BE2C (cell line): ENCODE data around the gene COL26A1.
"Not testable (repeated sequence)": the region's sequence is repeated elsewhere in the genome, so short reads cannot be mapped to it uniquely, and the experiment has no call there.

Source experiments
- DNase-seq: peaks from one replicate; pipeline ENCODE4 v3.0.0-alpha.2; 2020
- H3K27me3 ChIP-seq: fragments of 250-450 bp; sonication (Bioruptor Pico); 2 replicates; pipeline ENCODE4 v1.5.1; 2020; ENCODE audit warnings: mild to moderate bottlenecking
- H3K36me3 ChIP-seq: fragments of 250-450 bp; sonication (Bioruptor Pico); 2 replicates; pipeline ENCODE4 v1.5.1; 2020; ENCODE audit warnings: mild to moderate bottlenecking
- H3K4me1 ChIP-seq: fragments of 250-450 bp; sonication (Bioruptor Pico); 2 replicates; pipeline ENCODE4 v1.5.1; 2020
- H3K4me3 ChIP-seq: 2 replicates; pipeline ENCODE4 v1.5.1; 2011; ENCODE audit warnings: low read depth, low read length
- H3K9me3 ChIP-seq: fragments of 250-450 bp; sonication (Bioruptor Pico); 2 replicates; pipeline ENCODE4 v1.5.1; 2020
- TF ChIP-seq, protein P1 (sequence below): IDR thresholded peaks from 2 replicates; pipeline ENCODE4 v1.5.1; 2012; ENCODE audit warnings: mild to moderate bottlenecking, low read depth, low read length

Gene COL26A1

DNA sequence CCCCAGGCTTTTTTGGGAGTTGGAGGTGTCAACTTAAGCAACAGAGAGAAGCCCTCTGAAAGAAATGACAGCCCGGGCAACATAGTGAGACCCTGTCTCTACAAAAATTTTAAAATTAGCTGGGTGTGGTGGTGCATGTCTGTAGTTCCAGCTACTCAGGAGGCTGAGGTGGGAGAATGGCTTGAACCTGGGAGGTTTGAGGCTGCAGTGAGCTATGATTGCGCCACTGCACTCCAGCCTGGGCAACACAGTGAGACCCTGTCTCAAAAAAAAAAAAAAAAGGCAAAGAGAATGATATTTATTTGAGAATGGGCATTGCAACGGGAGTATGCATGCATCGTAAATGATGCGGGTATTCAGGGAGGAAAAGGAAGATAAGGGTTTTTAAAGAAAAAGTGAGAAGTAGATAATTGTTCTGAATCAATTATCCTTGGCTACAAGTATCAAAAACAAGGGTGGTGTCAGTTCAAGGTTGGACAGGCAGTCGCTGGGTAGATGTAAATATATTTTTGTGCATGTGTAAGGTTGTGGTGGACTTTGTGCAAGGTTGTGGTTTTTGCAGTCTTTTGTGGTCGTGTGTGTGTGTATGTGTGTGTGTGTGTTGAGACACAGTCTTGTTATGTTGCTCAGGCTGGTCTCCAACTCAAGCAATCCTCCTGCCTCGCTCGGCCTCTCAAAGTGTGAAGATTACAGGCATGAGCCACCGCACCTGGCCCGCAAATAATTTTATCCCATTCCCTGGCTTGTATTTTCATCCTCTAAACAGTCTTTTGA lies 65.6 kb downstream of the COL26A1 start:
- H3K27me3 ChIP-seq: peaks cover 3% of the 10 kb centered on the region; the same call in 1 of the 2 replicates
- TF ChIP-seq, protein P1, sequence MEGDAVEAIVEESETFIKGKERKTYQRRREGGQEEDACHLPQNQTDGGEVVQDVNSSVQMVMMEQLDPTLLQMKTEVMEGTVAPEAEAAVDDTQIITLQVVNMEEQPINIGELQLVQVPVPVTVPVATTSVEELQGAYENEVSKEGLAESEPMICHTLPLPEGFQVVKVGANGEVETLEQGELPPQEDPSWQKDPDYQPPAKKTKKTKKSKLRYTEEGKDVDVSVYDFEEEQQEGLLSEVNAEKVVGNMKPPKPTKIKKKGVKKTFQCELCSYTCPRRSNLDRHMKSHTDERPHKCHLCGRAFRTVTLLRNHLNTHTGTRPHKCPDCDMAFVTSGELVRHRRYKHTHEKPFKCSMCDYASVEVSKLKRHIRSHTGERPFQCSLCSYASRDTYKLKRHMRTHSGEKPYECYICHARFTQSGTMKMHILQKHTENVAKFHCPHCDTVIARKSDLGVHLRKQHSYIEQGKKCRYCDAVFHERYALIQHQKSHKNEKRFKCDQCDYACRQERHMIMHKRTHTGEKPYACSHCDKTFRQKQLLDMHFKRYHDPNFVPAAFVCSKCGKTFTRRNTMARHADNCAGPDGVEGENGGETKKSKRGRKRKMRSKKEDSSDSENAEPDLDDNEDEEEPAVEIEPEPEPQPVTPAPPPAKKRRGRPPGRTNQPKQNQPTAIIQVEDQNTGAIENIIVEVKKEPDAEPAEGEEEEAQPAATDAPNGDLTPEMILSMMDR: no peak
- H3K4me3 ChIP-seq: no peak overlapping the region
- no peaks in the 10 kb centered on the region for H3K9me3 ChIP-seq
- DNase-seq: no peak
- no peaks in the 10 kb centered on the region for H3K4me1 ChIP-seq
- no peaks in the 10 kb centered on the region for H3K36me3 ChIP-seq

DNA sequence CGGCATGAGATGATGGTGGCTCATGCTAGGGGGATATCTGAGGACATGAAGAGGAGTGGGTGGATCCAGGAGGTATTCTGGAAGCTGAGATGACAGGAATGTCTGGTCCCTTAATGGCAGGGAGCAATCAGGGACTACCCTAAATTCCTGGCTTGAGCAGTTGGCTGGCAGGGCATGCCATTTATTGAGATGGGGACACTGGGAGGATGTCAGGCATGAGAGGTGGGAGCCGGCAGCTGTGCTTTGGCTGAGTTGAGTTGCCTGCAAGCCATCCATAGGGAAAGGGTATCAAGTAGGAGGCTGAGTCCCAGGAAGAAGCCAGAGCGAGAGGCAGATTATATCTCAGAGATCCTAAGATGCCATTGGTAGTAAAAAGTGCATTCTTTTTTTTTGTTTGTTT lies 69.6 kb downstream of the COL26A1 start:
- no peaks in the 10 kb centered on the region for H3K4me1 ChIP-seq
- no peak overlapping the region for H3K4me3 ChIP-seq
- H3K27me3 ChIP-seq: peaks cover 20% of the 10 kb centered on the region
- DNase-seq: no peak
- H3K36me3 ChIP-seq: no peaks in the 10 kb centered on the region
- TF ChIP-seq, protein P1: no peak
- no peaks in the 10 kb centered on the region for H3K9me3 ChIP-seq

DNA sequence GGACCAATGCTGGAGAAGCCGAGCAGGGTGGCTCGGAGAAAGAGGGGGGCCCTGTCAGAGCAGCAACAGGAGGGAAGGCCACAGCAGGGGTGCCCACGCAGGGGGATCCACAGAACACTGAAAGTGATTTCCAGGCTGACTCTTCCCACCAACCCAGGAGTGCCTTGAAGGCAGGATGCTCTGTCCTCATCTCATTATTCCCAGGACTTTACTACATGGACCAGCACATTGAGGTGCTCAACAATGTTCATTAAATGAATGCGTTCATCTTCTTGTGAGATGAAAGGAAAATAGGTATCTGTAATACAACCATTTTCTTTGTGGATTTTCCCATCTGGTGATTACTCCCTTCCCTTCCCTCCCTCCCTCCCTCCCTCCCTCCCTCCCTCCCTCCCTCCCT lies 71.0 kb downstream of the COL26A1 start:
- no peaks in the 10 kb centered on the region for H3K36me3 ChIP-seq
- peaks cover 20% of the 10 kb centered on the region for H3K27me3 ChIP-seq
- H3K9me3 ChIP-seq: no peaks in the 10 kb centered on the region
- no peaks in the 10 kb centered on the region for H3K4me1 ChIP-seq
- no peak for DNase-seq
- TF ChIP-seq, protein P1: no peak
- H3K4me3 ChIP-seq: no peak overlapping the region

DNA sequence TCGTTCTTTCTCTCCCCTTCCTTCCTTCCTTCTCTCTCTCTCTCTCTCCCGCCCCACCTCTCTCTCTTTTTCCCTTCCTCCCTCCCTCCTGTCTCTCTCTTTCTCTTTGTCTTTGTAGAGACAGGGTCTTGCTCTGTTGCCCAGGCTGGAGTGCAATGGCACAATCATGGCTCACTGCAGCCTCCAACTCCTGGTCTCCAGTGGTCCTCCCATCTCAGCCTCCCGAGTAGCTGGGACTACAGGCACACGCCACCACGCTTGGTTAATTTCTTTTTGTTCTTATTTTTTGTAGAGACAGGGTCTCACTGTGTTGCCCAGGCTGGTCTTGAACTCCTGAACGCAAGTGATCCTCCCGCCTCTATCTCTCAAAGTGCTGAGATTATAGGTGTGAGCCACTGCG lies 71.5 kb downstream of the COL26A1 start:
- H3K27me3 ChIP-seq: peaks cover 20% of the 10 kb centered on the region
- H3K4me3 ChIP-seq, H3K36me3 ChIP-seq, H3K4me1 ChIP-seq, H3K9me3 ChIP-seq, DNase-seq: not testable (repeated sequence)

DNA sequence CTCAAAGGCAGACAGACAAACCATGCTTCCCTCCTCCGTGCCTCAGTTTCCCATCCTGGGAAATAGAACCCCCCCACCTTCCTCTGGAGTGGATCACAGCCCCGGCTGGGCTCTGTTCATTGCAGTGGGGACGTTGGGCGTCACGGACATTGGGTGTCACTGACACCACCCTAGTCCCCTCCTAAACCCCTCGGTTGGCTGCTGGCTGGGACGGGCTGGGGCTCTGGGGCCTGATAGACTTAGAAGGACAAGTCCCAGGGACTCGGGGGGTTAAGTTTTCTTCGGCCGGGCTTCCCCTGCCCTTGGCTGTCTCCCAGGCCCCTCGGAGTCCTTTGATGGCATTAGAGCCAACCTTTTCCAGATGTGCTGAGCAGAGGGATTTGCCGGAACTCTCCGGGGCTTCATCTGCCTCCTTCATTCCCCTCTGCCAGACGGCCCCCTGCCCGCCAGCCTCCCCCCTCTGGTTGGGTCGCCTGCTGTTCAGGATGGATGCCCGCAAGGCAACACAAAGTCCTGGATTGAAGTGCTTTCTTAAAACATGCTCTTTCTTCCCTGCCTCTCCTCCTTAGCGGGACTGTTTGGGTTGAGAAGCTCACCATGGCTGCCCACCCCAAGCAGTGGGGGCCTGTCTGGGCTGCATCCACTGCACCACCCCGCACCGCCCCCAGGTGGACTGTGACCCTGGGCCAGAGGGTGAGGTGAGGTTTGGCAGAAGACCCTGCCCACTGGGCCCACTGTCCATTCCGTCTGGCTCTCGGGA lies 73.0 kb downstream of the COL26A1 start:
- no peak overlapping the region for H3K4me3 ChIP-seq
- DNase-seq: no peak
- H3K27me3 ChIP-seq: peaks cover 20% of the 10 kb centered on the region
- no peaks in the 10 kb centered on the region for H3K9me3 ChIP-seq
- no peaks in the 10 kb centered on the region for H3K4me1 ChIP-seq
- TF ChIP-seq, protein P1: no peak
- no peaks in the 10 kb centered on the region for H3K36me3 ChIP-seq

DNA sequence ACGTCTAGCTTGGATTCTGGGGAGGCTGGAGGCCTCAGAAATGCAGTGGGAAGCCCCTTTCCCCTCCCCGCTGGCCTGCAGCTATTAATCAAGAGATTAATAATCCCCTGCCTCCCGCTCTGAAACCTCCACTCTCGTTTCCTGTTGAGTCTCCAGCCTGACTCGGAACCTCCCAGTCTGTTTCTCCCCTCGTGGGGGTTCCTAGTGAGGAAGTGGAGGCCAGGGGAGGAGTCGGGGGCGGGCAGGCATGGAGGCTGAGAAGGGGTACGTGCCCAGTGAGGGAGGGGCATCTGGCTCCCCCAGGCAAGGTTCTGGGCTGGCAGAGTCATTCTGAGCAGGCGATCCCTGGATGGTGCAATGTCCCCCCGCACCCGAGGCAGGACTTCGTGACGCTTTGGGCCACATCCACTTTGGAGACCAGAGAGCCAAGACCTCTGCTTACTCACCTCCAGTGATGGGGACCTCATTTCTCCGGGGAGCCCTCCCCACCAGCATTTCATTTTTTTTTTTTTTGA lies 73.6 kb downstream of the COL26A1 start:
- no peak overlapping the region for H3K4me3 ChIP-seq
- TF ChIP-seq, protein P1: no peak
- peaks cover 16% of the 10 kb centered on the region for H3K27me3 ChIP-seq

More for the DNA sequence above, 73.6 kb downstream of the COL26A1 start:
- Histone ChIP-seq H3K4me1 (no peaks in the 10 kb centered on the region), H3K9me3 (no peaks in the 10 kb centered on the region), H3K36me3 (no peaks in the 10 kb centered on the region)
- no peak for DNase-seq
